Karpas-422 (cell line): Measurements from ENCODE around the gene ANK2. TPM values are rescaled to one million over a fixed set of nuclear protein-coding genes. Genes with fewer than 3 reads are reported as not detected.

Source experiments
- DNase-seq: peaks from one replicate; pipeline ENCODE4 v3.0.0-alpha.2; 2015
- H2AFZ ChIP-seq: fragments of 200-600 bp; sonication (generic); 2 replicates; pipeline ENCODE4 v1.6.1; 2014; ENCODE audit warnings: antibody characterized with exemption, low read length, mixed read lengths
- H3K27ac ChIP-seq: fragments of 200-600 bp; sonication (generic); 2 replicates; pipeline ENCODE4 v1.5.1; 2014; ENCODE audit warnings: mild to moderate bottlenecking, low read length, moderate library complexity
- H3K27me3 ChIP-seq: fragments of 200-600 bp; sonication (generic); 2 replicates; pipeline ENCODE4 v1.6.1; 2014; ENCODE audit warnings: low read length, mixed read lengths
- H3K36me3 ChIP-seq: fragments of 200-600 bp; sonication (generic); 2 replicates; pipeline ENCODE4 v1.6.1; 2014; ENCODE audit warnings: low read length, mixed read lengths; ENCODE audit not compliant: insufficient read depth
- H3K4me1 ChIP-seq: fragments of 200-600 bp; sonication (generic); 2 replicates; pipeline ENCODE4 v1.6.1; 2014; ENCODE audit warnings: mild to moderate bottlenecking, low read length, mixed read lengths
- H3K4me2 ChIP-seq: fragments of 200-600 bp; sonication (generic); 2 replicates; pipeline ENCODE4 v1.6.1; 2014; ENCODE audit warnings: low read length, low read depth, mild to moderate bottlenecking; ENCODE audit not compliant: poor library complexity, severe bottlenecking
- H3K4me3 ChIP-seq: fragments of 200-600 bp; sonication (generic); 2 replicates; pipeline ENCODE4 v1.5.1; 2014; ENCODE audit warnings: mild to moderate bottlenecking, antibody characterized with exemption, low read length, mixed read lengths
- H3K79me2 ChIP-seq: fragments of 200-600 bp; sonication (generic); 2 replicates; pipeline ENCODE4 v1.6.1; 2014; ENCODE audit warnings: mild to moderate bottlenecking, low read length, mixed read lengths
- H3K9ac ChIP-seq: fragments of 200-600 bp; sonication (generic); 2 replicates; pipeline ENCODE4 v1.6.0; 2014; ENCODE audit warnings: low read length
- H3K9me2 ChIP-seq: fragments of 200-600 bp; sonication (generic), shearing (Covaris generic); replicated peaks from 2 replicates; pipeline ENCODE4 v1.6.0; 2014; ENCODE audit warnings: mild to moderate bottlenecking, low read length, moderate library complexity; ENCODE audit not compliant: insufficient read depth
- H3K9me3 ChIP-seq: fragments of 300-700, 200-600 bp; sonication (generic); 2 replicates; pipeline ENCODE4 v1.6.1; 2014; ENCODE audit warnings: low read length, mixed read lengths
- H4K20me1 ChIP-seq: fragments of 200-600 bp; sonication (generic); 2 replicates; pipeline ENCODE4 v1.6.1; 2014; ENCODE audit warnings: mild to moderate bottlenecking, antibody characterized with exemption, low read length, low read depth; ENCODE audit not compliant: insufficient read depth
- total RNA-seq: library from RNA; depleted of rRNA; stranded (reverse); fragments of >200 nt; shearing (Covaris generic); gene quantifications from 2 replicates; pipeline ENCODE4 v1.2.3, GENCODE V29; 2014; ENCODE audit warnings: low replicate concordance

ANK2 gene
- total RNA-seq, 1 experiment from 2014 or later: 3.1 TPM

DNA sequence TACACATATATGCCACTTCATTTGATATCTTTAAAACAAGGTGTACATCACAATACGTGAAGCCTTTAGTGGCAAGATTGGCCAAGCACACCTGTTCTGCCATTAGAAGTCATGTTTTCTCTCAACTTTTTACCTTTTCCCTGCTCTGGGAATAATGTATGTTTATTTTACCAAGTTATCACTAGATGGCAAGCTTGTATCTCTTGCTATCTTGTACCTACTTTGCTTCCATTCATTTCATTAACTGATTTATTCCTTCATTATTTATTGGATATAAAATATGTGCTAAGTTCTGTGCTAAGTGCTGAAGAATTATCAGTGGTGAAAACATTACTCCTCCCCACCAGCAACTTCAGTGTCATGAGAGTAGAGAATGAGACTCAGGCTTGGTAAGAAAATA, 245.5 kb downstream of the ANK2 start:
- Histone ChIP-seq H3K36me3 (no peaks in the 10 kb centered on the region), H3K4me2 (no peak overlapping the region), H4K20me1 (no peaks in the 10 kb centered on the region)

DNA sequence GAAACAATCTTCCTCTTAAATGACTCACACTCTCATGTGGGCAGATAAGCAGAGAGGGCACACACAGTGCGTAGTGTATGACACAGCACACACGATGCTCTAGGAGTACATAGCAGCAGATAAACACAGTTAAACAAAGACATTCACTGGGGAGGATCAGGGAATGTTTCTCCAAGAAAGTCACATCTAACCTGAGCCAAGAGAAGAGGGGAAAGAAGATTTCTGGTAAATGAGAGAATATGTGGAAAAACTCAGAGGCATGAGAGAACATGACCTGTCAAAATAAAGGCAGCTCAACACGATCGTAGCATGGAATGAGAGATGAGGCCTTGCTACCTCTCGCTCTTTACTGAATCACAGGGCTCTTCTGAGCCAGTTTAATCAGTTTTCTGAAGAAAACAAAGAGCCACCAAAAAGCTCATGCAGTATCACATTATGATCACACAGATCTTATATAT, 251.0 kb downstream of the ANK2 start:
- no peak overlapping the region for H3K4me2 ChIP-seq
- no peak overlapping the region for H3K27ac ChIP-seq
- no peaks in the 10 kb centered on the region for H3K4me1 ChIP-seq
- no peak for DNase-seq
- H3K36me3 ChIP-seq: no peaks in the 10 kb centered on the region
- no peaks in the 10 kb centered on the region for H3K79me2 ChIP-seq
- no peak overlapping the region for H3K4me3 ChIP-seq
- H4K20me1 ChIP-seq: no peaks in the 10 kb centered on the region
- no peak overlapping the region for H2AFZ ChIP-seq
- no peaks in the 10 kb centered on the region for H3K9me3 ChIP-seq
- H3K27me3 ChIP-seq: no peaks in the 10 kb centered on the region
- no peaks in the 10 kb centered on the region for H3K9me2 ChIP-seq
- H3K9ac ChIP-seq: no peak overlapping the region

More for the DNA sequence above, 245.5 kb downstream of the ANK2 start:
- Histone ChIP-seq H2AFZ (no peak overlapping the region), H3K27ac (no peak overlapping the region), H3K27me3 (no peaks in the 10 kb centered on the region), H3K4me3 (no peak overlapping the region), H3K9me2 (no peaks in the 10 kb centered on the region), H3K79me2 (no peaks in the 10 kb centered on the region), H3K4me1 (peaks cover 16% of the 10 kb centered on the region), H3K9me3 (no peaks in the 10 kb centered on the region), H3K9ac (no peak overlapping the region)
- DNase-seq: no peak

DNA sequence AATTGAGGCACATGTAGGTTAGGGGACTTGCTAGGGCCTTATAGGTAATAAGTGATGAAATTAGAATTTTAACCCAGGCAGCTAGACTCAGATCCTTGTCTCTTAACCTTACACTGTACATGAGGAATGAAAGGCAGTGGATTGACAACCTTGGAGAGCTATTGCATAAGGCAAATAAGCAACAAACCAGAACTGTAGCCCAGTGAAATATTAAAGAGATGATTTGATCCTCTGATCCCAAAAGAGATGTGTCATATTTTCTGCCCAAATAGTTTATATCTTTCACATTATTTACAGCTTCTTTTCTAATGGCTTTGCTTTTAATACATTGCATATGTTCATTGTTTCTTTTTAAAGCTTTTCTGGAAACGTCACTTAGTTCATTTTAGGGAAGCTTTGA, 252.6 kb downstream of the ANK2 start:
- no peaks in the 10 kb centered on the region for H3K79me2 ChIP-seq
- H3K4me1 ChIP-seq: no peaks in the 10 kb centered on the region
- no peak overlapping the region for H3K9ac ChIP-seq
- no peak overlapping the region for H3K4me2 ChIP-seq
- H2AFZ ChIP-seq: no peak overlapping the region
- H3K9me3 ChIP-seq: no peaks in the 10 kb centered on the region
- H3K9me2 ChIP-seq: no peaks in the 10 kb centered on the region
- no peaks in the 10 kb centered on the region for H3K27me3 ChIP-seq
- no peaks in the 10 kb centered on the region for H4K20me1 ChIP-seq
- H3K36me3 ChIP-seq: no peaks in the 10 kb centered on the region
- H3K27ac ChIP-seq: no peak overlapping the region
- no peak for DNase-seq
- H3K4me3 ChIP-seq: no peak overlapping the region

DNA sequence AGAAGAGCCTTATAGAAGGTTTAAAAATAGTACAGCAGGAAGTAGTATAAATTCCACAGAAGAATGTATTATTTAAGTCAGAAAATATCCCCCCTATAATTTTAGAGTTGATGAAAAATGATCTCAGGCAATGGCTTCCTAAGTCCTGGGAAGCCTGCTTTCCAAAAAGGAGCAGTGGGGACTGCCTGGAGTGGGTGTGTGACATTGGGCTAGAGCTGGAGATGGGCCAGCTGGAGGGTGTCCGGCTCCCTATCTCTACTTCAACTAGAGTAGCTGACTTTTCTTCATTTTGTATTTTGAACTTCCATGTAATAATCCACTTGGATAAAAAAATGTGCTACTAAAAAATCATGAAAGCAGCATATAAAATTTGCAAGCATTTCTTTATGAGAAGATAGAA, 253.9 kb downstream of the ANK2 start:
- H3K27ac ChIP-seq: no peak overlapping the region
- no peaks in the 10 kb centered on the region for H4K20me1 ChIP-seq
- H3K4me1 ChIP-seq: no peaks in the 10 kb centered on the region
- no peak overlapping the region for H3K4me3 ChIP-seq
- no peak for DNase-seq
- H3K79me2 ChIP-seq: no peaks in the 10 kb centered on the region
- no peak overlapping the region for H3K9ac ChIP-seq
- H3K9me2 ChIP-seq: no peaks in the 10 kb centered on the region
- no peaks in the 10 kb centered on the region for H3K36me3 ChIP-seq
- no peaks in the 10 kb centered on the region for H3K27me3 ChIP-seq
- no peak overlapping the region for H3K4me2 ChIP-seq
- no peak overlapping the region for H2AFZ ChIP-seq
- H3K9me3 ChIP-seq: no peaks in the 10 kb centered on the region

DNA sequence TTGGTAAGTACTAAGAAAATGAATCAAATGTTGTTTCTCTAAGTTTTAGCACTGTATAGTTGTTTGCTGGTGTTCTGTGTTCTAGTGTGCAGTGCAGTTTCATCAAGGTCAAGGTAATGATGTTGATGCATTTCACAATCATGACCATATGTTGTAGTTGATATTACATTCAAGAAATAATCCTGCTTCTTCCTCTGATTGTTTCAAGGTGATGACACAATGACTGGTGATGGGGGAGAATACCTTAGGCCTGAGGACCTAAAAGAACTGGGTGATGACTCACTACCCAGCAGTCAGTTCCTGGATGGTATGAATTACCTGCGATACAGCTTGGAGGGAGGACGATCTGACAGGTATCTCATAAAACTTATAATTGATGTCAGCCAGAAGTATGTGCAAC, 261.6 kb downstream of the ANK2 start:
- DNase-seq: no peak
- Histone ChIP-seq H3K9me2 (no peaks in the 10 kb centered on the region), H3K79me2 (no peaks in the 10 kb centered on the region), H3K9me3 (no peaks in the 10 kb centered on the region), H3K4me2 (no peak overlapping the region), H3K27me3 (no peaks in the 10 kb centered on the region), H3K9ac (no peak overlapping the region), H3K4me3 (no peak overlapping the region), H2AFZ (no peak overlapping the region), H3K36me3 (no peaks in the 10 kb centered on the region), H3K27ac (no peak overlapping the region), H3K4me1 (no peaks in the 10 kb centered on the region), H4K20me1 (no peaks in the 10 kb centered on the region)

DNA sequence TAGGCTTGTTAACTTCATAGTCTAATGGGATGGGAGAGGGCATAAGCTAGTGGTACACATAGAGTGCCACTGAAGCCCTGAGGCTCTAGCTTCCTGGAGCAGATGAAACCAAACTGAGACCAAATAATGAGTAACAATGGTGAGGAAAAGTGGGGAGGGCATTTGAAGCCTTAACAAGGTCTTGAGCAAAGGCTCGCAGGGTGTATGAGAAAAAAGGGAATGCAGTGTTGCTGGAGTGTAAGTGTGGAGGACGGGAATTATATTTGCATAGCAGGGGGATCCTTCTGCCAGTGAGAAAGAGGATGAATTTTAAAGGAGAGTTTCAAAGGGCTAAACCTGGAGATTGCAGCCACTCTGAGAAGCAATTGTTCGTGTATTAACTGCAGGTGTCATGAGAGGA, 263.1 kb downstream of the ANK2 start:
- H3K27me3 ChIP-seq: no peaks in the 10 kb centered on the region
- no peak overlapping the region for H2AFZ ChIP-seq
- no peaks in the 10 kb centered on the region for H4K20me1 ChIP-seq
- H3K4me1 ChIP-seq: peaks cover 9% of the 10 kb centered on the region
- no peaks in the 10 kb centered on the region for H3K36me3 ChIP-seq
- no peak overlapping the region for H3K27ac ChIP-seq
- H3K9me2 ChIP-seq: no peaks in the 10 kb centered on the region
- H3K9me3 ChIP-seq: no peaks in the 10 kb centered on the region
- no peak overlapping the region for H3K4me3 ChIP-seq
- H3K9ac ChIP-seq: no peak overlapping the region
- H3K79me2 ChIP-seq: no peaks in the 10 kb centered on the region
- DNase-seq: no peak
- H3K4me2 ChIP-seq: no peak overlapping the region

DNA sequence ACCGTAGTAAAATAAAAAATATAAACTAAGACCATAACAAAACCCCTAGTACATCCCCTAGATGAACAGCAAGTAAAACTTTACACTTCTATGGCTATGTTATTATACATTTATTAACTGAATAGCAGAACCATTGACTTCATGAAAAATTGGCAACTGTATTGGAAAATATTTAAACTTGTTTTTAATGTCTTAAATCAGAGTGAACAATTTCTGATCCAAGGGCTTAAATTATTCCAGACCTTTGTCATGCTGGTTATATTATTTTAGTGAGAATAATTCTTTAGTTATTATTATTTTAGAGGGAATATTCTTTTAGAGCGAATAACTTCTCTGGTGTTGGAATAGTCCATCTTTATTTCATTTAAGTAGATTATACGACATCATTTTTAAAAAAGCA, 265.0 kb downstream of the ANK2 start:
- Histone ChIP-seq H2AFZ (no peak overlapping the region), H3K9me3 (no peaks in the 10 kb centered on the region), H3K27ac (no peak overlapping the region), H3K4me1 (peaks cover 9% of the 10 kb centered on the region), H3K27me3 (no peaks in the 10 kb centered on the region), H3K4me2 (no peak overlapping the region), H3K9ac (no peak overlapping the region), H3K9me2 (no peaks in the 10 kb centered on the region), H3K79me2 (no peaks in the 10 kb centered on the region), H3K4me3 (no peak overlapping the region), H4K20me1 (no peaks in the 10 kb centered on the region), H3K36me3 (no peaks in the 10 kb centered on the region)
- DNase-seq: no peak

DNA sequence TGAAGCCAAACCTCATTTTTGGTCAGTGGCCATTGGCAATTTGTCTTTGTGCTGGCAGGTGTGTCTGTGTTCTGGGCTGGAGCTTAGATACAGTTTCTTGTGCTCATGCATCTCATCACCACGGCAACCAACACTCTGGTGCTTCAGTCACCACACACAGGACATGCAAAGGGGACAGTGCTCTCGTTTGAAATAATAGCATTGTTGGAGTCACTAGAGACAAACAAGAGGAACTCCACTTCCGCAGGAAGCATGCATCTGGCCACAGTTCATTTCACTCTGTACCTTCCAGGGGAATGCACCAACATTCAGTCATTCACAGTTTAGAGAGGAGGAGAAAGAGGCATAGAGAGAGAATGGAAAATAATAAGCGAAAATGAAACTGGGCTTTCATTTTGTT, 267.4 kb downstream of the ANK2 start:
- Histone ChIP-seq H3K36me3 (no peaks in the 10 kb centered on the region), H3K9me2 (no peaks in the 10 kb centered on the region), H3K9ac (no peak overlapping the region), H3K4me1 (peaks cover 9% of the 10 kb centered on the region), H3K27me3 (no peaks in the 10 kb centered on the region), H3K4me2 (no peak overlapping the region), H4K20me1 (no peaks in the 10 kb centered on the region), H3K27ac (no peak overlapping the region), H3K4me3 (no peak overlapping the region; the same call in 1 of the 2 replicates), H3K9me3 (no peaks in the 10 kb centered on the region), H3K79me2 (no peaks in the 10 kb centered on the region), H2AFZ (no peak overlapping the region)
- peak; percentile 46 for DNase-seq

DNA sequence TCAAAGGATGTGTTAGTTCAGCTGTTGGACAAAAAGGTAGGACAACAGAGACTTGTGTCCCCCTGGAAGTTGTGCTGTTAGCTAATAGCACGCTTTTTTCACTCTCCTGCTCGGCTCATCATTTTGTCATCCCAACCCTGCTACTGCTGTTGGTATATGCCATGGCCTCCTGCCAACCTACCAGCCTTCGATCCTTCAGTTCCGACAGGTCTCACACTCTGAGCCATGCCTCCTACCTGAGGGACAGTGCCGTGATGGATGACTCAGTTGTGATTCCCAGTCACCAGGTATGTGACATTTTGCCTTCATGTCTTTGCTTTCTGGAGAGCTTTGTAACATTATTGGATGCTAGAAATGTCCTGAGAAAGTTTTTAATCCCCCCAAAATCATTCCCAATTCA, 268.1 kb downstream of the ANK2 start:
- Histone ChIP-seq H3K4me3 (no peak overlapping the region), H3K4me2 (no peak overlapping the region), H3K9ac (no peak overlapping the region), H3K27ac (no peak overlapping the region), H3K79me2 (no peaks in the 10 kb centered on the region), H3K9me2 (no peaks in the 10 kb centered on the region), H3K4me1 (peaks cover 9% of the 10 kb centered on the region), H3K36me3 (no peaks in the 10 kb centered on the region), H3K9me3 (no peaks in the 10 kb centered on the region), H4K20me1 (no peaks in the 10 kb centered on the region), H2AFZ (no peak overlapping the region), H3K27me3 (no peaks in the 10 kb centered on the region)
- no peak for DNase-seq
